ENCODE results near the gene GIMAP2. TPM values are rescaled to one million over a fixed set of nuclear protein-coding genes. Genes with fewer than 3 reads are reported as not detected.

GIMAP2 gene
- total RNA-seq, 1 experiment from 2014 or later: not detected

- no peak for TF ChIP-seq EZH2 (IDR thresholded peaks at IDR 0.05)
- no peak for TF ChIP-seq SP1 (IDR thresholded peaks at IDR 0.05; ENCODE audit: low read depth)
These were observed 17.0 kb upstream of the GIMAP2 start (continued) for GRCh38 chr7:150668472-150668911.

GRCh38 chr7:150668977-150669376 lies 16.5 kb upstream of the GIMAP2 start:
- no peaks in the 10 kb centered on the region for H3K9me2 ChIP-seq (ENCODE audit: insufficient read depth)
- H3K4me1 ChIP-seq (ENCODE audit: control insufficient read depth in 1 of 2, insufficient read depth in 2 of 2, low read length in 2 of 2): no peaks in the 10 kb centered on the region
- H3K79me2 ChIP-seq (ENCODE audit: insufficient read depth, low read length): no peaks in the 10 kb centered on the region
- H4K20me1 ChIP-seq (ENCODE audit: insufficient read depth): no peaks in the 10 kb centered on the region
- DNase-seq (ENCODE audit: low read depth, low spot score) (no peak), ATAC-seq (no peak)
- H2AFZ ChIP-seq (ENCODE audit: low read depth, low read length, poor library complexity, severe bottlenecking): no peak overlapping the region
- ChIA-PET CTCF (no interaction called here), RAD21 (ENCODE audit: low non-redundant PET in 1 of 2, low total read pairs in 2 of 2, uncharacterized antibody in 2 of 2, unreplicated experiment in 2 of 2) (no interaction called here), POLR2A (no interaction called here)
- H3K4me3 ChIP-seq (replicated peaks in 1 of 2; ENCODE audit: low read depth in 1 of 2, low read length in 2 of 2): no peak overlapping the region
- H3K4me2 ChIP-seq (ENCODE audit: low read length): no peak overlapping the region
- no peak overlapping the region for H3K27ac ChIP-seq (ENCODE audit: low read depth, low read length)
- H3K9me3 ChIP-seq (ENCODE audit: control insufficient read depth in 1 of 2, insufficient read depth in 1 of 2, low read depth in 1 of 2, low read length in 2 of 2): no peaks in the 10 kb centered on the region
- intact Hi-C loops (cut with micrococcal nuclease): no loop called here
- BruUV-seq (replicated peaks): no TSS peak
- no peaks in the 10 kb centered on the region for H3K36me3 ChIP-seq (ENCODE audit: control insufficient read depth in 1 of 2, insufficient read depth in 2 of 2, low read length in 2 of 2)
- H3K9ac ChIP-seq (ENCODE audit: low read length): no peak overlapping the region
- 0 out of 2 replicates have a peak, but pooled peaks cover 3% of the 10 kb centered on the region for H3K27me3 ChIP-seq (ENCODE audit: insufficient read depth, low read length)
- TF ChIP-seq REST (IDR thresholded peaks at IDR 0.05; ENCODE audit: low read depth) (no peak), CTCF (IDR thresholded peaks at IDR 0.05 in 2 of 3, conservative IDR thresholded peaks at IDR 0.05 in 1 of 3; ENCODE audit: borderline replicate concordance in 1 of 3, insufficient read depth in 1 of 3, low read depth in 2 of 3, low read length in 2 of 3) (no peak), ELF1 (IDR thresholded peaks at IDR 0.05; ENCODE audit: borderline replicate concordance, low read depth) (no peak), EZH2 (IDR thresholded peaks at IDR 0.05) (no peak), SRF (IDR thresholded peaks at IDR 0.05; ENCODE audit: low read depth) (no peak), CEBPB (IDR thresholded peaks at IDR 0.05; ENCODE audit: low read depth) (no peak), SP1 (IDR thresholded peaks at IDR 0.05; ENCODE audit: low read depth) (no peak), FOSL1 (IDR thresholded peaks at IDR 0.05; ENCODE audit: low read depth) (no peak), ZBTB33 (IDR thresholded peaks at IDR 0.05; ENCODE audit: extremely low read depth, insufficient replicate concordance, low read length) (no peak), MAX (IDR thresholded peaks at IDR 0.05) (no peak), EZH2phosphoT487 (IDR thresholded peaks at IDR 0.05; ENCODE audit: borderline replicate concordance) (no peak), ATF3 (IDR thresholded peaks at IDR 0.05) (no peak), ZFX (IDR thresholded peaks at IDR 0.05) (no peak), POLR2AphosphoS5 (IDR thresholded peaks at IDR 0.05; ENCODE audit: low read depth, low read length) (no peak), CBX3 (IDR thresholded peaks at IDR 0.05; ENCODE audit: low read depth) (no peak), JUND (IDR thresholded peaks at IDR 0.05) (no peak), ZNF274 (IDR thresholded peaks at IDR 0.05; ENCODE audit: low read depth, low read length) (no peak), TCF7L2 (IDR thresholded peaks at IDR 0.05; ENCODE audit: borderline replicate concordance, extremely low read depth, insufficient read depth, insufficient read length) (no peak), YY1 (IDR thresholded peaks at IDR 0.05; ENCODE audit: extremely low read depth, insufficient replicate concordance, low read depth, low read length) (no peak)
